Tibial nerve (tissue), 4 donors: ENCODE results near the gene GAB1. TPM values are rescaled to one million over a fixed set of nuclear protein-coding genes. Genes with fewer than 3 reads are reported as not detected.

Experiments used
- DNase-seq, 2 donors: peaks; one replicate each; pipeline ENCODE4 v3.0.0-alpha.2; 2019; ENCODE audit warnings: low spot score in 2 of 2
- H3K27ac ChIP-seq, 4 donors: fragments of 200-600 bp; sonication (generic) in 3 of 4; one replicate each; pipeline ENCODE4 v1.5.1; 2017 to 2019; ENCODE audit warnings: mild to moderate bottlenecking in 1 of 4
- H3K27me3 ChIP-seq, 2 donors: fragments of 200-600 bp; sonication (generic) in 1 of 2; one replicate each; pipeline versions ENCODE4 v1.5.1 to v1.6.0; 2017 to 2019
- H3K36me3 ChIP-seq, 3 donors: fragments of 200-600 bp; sonication (generic); one replicate each; pipeline ENCODE4 v1.5.1; 2018 to 2019
- H3K4me1 ChIP-seq, 4 donors: fragments of 200-600 bp; sonication (generic) in 3 of 4; one replicate each; pipeline ENCODE4 v1.5.1; 2017 to 2019
- H3K4me3 ChIP-seq, 4 donors: fragments of 200-600 bp; sonication (generic) in 3 of 4; one replicate each; pipeline ENCODE4 v1.5.1; 2017 to 2019; ENCODE audit warnings: mild to moderate bottlenecking in 1 of 4, moderate library complexity in 1 of 4
- H3K9me3 ChIP-seq, 4 donors: fragments of 200-600 bp; sonication (generic) in 3 of 4; one replicate each; pipeline ENCODE4 v1.5.1; 2017 to 2019
- CTCF ChIP-seq, 5 experiments: fragments of 200-600 bp in 3 of 5; fragments of 450-650 bp in 2 of 5; sonication (generic) in 3 of 5; IDR thresholded peaks; one replicate each; pipeline ENCODE4 v1.5.1; 2016 to 2019; ENCODE audit warnings: antibody characterized with exemption in 5 of 5, mild to moderate bottlenecking in 3 of 5, moderate library complexity in 2 of 5
- EP300 ChIP-seq, 2 donors: sonication (generic); formaldehyde crosslinking; IDR thresholded peaks; one replicate each; pipeline ENCODE4 v1.6.1; 2017; ENCODE audit warnings: antibody characterized with exemption in 2 of 2, mild to moderate bottlenecking in 1 of 2
- POLR2A ChIP-seq, 2 donors: fragments of 450-650 bp; IDR thresholded peaks; one replicate each; pipeline ENCODE4 v1.6.1; 2017; ENCODE audit warnings: antibody characterized with exemption in 2 of 2, mild to moderate bottlenecking in 2 of 2, moderate library complexity in 2 of 2
- WGBS, 2 donors: methylation state at CpG; one replicate each; pipeline ENCODE4 v1.1.5; 2018; 5-methylcytosine and 5-hydroxymethylcytosine counted together
- total RNA-seq, 4 donors: library from RNA; depleted of rRNA; stranded (reverse); fragments of >200 nt; gene quantifications; one replicate each; pipeline ENCODE4 v1.1.0, GENCODE V29; 2016

The GAB1 gene
- total RNA-seq, 4 donors from 2014 or later: 50.7 to 123 (median 81.4) TPM

DNA sequence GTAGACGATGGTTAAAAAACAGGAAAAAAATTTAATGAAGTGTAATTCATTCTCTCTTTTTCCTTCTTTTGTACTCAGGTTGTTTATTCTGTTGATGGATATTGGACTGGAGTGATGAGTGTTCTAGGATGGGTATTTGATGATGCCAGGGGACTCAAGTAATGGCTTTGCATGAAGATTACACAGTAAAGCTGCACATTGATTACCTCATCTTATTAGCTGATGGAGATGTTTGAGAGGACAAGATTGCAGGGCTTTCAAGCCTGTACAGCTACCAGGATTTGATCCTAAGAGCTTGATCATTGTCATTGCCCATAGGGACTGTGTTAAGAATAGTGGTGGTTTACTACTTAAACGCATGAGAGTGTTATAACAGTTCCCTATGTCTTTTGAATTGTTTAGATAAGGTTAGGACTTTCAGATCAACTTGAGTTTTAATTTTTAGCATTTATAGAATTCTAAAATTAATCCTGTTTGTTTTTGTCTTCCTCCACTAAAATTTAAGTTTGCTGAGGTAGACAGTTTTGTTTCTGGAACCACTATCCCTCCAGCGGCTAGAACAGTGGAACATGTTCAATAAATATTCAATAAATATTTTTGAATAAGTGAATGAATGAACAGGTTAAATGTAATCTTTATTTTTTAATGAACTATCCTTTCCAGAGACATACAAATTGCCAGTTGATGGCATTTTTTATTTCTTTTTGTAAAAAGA is 58.2 kb downstream of the GAB1 start:
- Histone ChIP-seq H3K9me3 (no peaks in the 10 kb centered on the region), H3K27ac (peak overlapping the region in 2 of 4 donors; percentile 76 to 91), H3K4me1 (peaks cover 0 to 97% (median 39%) of the 10 kb centered on the region in 4 donors), H3K27me3 (no peaks in the 10 kb centered on the region), H3K36me3 (no peaks in the 10 kb centered on the region), H3K4me3 (no peak overlapping the region)
- no peak for TF ChIP-seq EP300 (IDR thresholded peaks at IDR 0.05)
- TF ChIP-seq POLR2A (IDR thresholded peaks at IDR 0.05): no peak
- TF ChIP-seq CTCF (IDR thresholded peaks at IDR 0.05): no peak
- no peak for DNase-seq
- 47 to 48% methylated on average over 3 of the region's 3 CpGs for WGBS, 2 donors

DNA sequence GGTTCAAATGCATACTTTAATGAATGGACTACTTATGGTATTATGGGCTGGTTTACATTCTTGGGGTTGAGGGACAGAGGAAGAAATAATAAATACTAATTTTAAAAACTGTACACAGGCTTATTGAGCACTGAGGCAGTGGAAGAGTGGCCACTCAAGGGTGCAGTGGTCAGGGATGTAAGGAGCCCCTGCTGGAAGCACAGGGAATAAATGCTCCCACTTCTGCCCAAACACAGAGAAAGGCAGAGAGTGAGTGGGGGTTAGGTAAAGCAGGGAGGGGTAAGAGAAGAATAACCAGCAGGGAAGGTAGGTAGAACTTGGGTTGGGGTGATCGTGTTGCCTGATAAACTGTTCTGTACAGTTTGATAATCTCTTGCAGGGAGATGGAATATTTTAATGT is 60.0 kb downstream of the GAB1 start:
- no peak for DNase-seq
- H3K4me1 ChIP-seq: peaks cover 0 to 92% (median 34%) of the 10 kb centered on the region in 4 donors
- H3K27ac ChIP-seq: peak overlapping the region in 2 of 4 donors; percentile 91 to 94
- no peaks in the 10 kb centered on the region for H3K27me3 ChIP-seq
- H3K36me3 ChIP-seq: no peaks in the 10 kb centered on the region
- H3K4me3 ChIP-seq: no peak overlapping the region
- TF ChIP-seq EP300 (IDR thresholded peaks at IDR 0.05): no peak
- WGBS, 2 donors: 83 to 90% methylated on average over 1 of the region's 1 CpG
- no peaks in the 10 kb centered on the region for H3K9me3 ChIP-seq

GRCh38 chr4:143397335-143397734 is 60.7 kb downstream of the GAB1 start:
- no peak for TF ChIP-seq EP300 (IDR thresholded peaks at IDR 0.05)
- TF ChIP-seq CTCF (IDR thresholded peaks at IDR 0.05): no peak
- TF ChIP-seq POLR2A (IDR thresholded peaks at IDR 0.05): no peak
- H3K27ac ChIP-seq: peak overlapping the region in 2 of 4 donors; percentile 91 to 94
- H3K4me3 ChIP-seq: no peak overlapping the region
- 23% methylated on average over 1 of the region's 1 CpG for WGBS, 2 donors
- H3K9me3 ChIP-seq: no peaks in the 10 kb centered on the region
- DNase-seq: no peak
- peaks cover 0 to 92% (median 30%) of the 10 kb centered on the region in 4 donors for H3K4me1 ChIP-seq
- no peaks in the 10 kb centered on the region for H3K36me3 ChIP-seq
- H3K27me3 ChIP-seq: no peaks in the 10 kb centered on the region

DNA sequence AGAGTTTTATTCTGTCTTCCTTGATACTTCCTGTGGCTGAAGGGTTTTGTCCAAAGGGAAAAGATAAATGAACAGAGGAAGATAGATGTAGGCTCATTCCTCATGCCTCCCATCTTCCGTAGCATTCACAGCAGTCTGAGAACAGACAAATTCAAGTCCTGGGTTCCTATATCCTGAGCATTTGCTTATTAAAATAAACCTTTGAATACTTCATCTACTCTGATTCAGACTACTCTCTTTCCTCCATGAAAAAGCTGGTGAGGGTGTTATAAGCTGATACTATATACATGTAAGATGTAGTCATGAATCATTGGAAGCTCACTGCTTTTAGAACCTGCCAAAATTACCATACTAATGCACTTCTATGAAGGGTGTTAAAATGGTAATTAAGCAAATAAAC is 61.2 kb downstream of the GAB1 start:
- Histone ChIP-seq H3K4me1 (peaks cover 0 to 92% (median 29%) of the 10 kb centered on the region in 4 donors), H3K27ac (peak overlapping the region in 2 of 4 donors; percentile 91 to 94), H3K4me3 (no peak overlapping the region), H3K36me3 (no peaks in the 10 kb centered on the region), H3K27me3 (no peaks in the 10 kb centered on the region), H3K9me3 (no peaks in the 10 kb centered on the region)
- no peak for DNase-seq
- TF ChIP-seq EP300 (IDR thresholded peaks at IDR 0.05): no peak
- TF ChIP-seq POLR2A (IDR thresholded peaks at IDR 0.05): no peak
- no peak for TF ChIP-seq CTCF (IDR thresholded peaks at IDR 0.05)
- WGBS, 2 donors: 52 to 71% methylated on average over 1 of the region's 1 CpG

DNA sequence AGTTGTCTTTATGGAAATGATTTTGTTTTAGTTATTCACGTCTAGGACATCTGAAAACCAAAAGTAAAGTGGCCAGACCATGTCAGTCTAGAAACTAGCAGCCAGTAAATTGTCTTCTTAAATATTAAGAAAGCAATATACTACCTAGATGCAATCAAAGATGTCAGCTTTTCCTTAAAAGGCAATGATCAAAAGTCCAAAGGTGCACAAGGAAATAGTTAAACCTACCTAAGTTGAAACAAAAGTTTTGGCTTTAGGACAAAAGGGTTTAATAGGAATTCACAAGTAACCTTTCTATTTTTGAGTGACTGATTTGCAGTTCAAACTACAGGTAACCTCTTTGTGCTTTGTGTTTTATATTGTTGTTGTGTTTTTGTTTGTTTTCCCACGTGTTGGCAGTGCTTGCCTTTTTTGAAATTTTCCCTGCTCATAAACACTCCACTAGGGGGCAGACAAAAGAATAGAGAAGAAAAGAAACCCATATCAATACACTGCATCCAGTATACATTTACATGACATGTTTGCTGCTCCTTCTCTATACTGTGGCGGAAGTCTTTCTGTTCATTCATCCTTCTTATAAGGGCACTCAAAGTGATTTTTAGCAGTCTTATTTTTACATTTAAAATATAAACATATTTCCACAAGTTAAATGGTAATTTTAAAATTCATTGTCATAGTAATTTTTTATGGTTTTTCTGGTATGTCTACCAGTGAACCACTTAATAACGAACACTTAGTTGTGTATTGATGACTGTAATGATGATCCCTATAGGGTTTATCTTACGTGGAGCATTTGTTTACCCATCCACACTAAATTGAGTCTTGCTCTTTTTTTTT is 62.7 kb downstream of the GAB1 start:
- Histone ChIP-seq H3K27ac (peak overlapping the region in 3 of 4 donors; percentile 12 to 94 (median 91)), H3K4me3 (no peak overlapping the region), H3K9me3 (no peaks in the 10 kb centered on the region), H3K27me3 (no peaks in the 10 kb centered on the region), H3K36me3 (no peaks in the 10 kb centered on the region), H3K4me1 (peaks cover 5 to 92% (median 29%) of the 10 kb centered on the region in 4 donors)
- 62 to 64% methylated on average over 5 of the region's 5 CpGs for WGBS, 2 donors
- DNase-seq: no peak
- no peak for TF ChIP-seq POLR2A (IDR thresholded peaks at IDR 0.05)
- peak; percentile 57 to 68 (median 62) for TF ChIP-seq CTCF (IDR thresholded peaks at IDR 0.05)
- TF ChIP-seq EP300 (IDR thresholded peaks at IDR 0.05): peak in 1 of 2 donors; percentile 4
